GF-D8 (cell line): ENCODE data around the gene MMP28.

Experiments
- DNase-seq: peaks from one replicate; lab custom pipeline; 2025; lab: John Stamatoyannopoulos, UW

The MMP28 gene, protein sequence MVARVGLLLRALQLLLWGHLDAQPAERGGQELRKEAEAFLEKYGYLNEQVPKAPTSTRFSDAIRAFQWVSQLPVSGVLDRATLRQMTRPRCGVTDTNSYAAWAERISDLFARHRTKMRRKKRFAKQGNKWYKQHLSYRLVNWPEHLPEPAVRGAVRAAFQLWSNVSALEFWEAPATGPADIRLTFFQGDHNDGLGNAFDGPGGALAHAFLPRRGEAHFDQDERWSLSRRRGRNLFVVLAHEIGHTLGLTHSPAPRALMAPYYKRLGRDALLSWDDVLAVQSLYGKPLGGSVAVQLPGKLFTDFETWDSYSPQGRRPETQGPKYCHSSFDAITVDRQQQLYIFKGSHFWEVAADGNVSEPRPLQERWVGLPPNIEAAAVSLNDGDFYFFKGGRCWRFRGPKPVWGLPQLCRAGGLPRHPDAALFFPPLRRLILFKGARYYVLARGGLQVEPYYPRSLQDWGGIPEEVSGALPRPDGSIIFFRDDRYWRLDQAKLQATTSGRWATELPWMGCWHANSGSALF

DNA sequence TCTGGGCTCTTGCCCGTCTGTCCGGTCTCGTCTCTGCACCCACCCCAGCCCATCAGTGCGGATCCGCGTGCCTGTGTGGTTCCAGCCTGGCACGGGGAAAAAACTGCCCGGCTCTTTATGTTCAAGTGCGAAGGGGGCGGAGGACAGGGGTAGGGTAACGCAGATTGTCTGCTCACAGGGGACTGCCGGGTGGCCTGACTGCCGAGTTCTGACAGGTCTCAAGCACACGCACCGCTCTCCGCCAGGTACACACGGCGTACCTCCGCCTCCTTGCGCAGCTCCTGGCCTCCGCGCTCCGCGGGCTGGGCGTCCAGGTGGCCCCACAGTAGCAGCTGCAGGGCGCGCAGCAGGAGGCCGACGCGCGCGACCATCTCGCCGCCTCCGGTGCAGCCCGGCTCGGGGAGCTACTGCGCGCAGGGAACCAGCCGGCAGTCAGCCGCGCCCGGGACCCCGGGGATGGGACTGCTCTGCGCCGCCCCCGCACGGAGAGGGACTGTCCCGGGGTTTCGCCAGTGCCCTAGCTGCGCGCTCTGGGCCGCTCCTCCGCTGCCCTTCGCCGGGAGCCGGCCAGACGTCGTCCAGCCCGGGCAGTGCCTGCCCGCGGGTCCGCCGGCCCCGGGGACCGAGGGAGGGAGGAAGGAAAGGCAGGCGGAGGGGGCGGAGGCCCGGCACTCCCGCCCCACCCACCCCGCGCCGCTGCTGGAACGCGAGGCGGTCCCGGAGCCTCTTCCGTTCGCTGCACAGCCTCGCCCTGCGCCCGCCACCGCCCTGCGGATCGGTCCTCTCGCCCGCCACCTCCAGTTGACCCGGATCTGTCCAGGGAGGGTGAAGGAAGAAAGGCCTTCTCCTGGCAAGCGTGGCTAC, at the start of gene MMP28:
Gene MMP28, minus strand, starts transcription at position 635 of the 864 bp plus-strand sequence. Its CDS starts 264 bp downstream, at position 371.
- DNase-seq: no peak

DNA sequence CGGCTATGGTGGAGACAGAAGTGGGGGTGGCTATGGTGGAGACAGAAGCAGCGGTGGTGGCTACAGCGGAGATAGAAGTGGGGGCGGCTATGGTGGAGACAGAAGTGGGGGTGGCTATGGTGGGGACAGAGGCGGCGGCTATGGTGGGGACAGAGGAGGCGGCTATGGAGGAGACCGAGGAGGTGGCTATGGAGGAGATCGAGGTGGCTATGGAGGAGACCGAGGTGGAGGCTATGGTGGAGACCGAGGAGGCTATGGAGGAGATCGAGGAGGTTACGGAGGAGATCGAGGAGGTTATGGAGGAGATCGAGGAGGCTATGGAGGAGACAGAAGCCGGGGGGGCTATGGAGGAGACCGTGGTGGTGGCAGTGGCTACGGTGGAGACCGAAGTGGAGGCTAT, 49.1 kb upstream of the MMP28 start:
- DNase-seq: no peak

GRCh38 chr17:35843698-35844097, 48.3 kb upstream of the MMP28 start:
- no peak for DNase-seq

DNA sequence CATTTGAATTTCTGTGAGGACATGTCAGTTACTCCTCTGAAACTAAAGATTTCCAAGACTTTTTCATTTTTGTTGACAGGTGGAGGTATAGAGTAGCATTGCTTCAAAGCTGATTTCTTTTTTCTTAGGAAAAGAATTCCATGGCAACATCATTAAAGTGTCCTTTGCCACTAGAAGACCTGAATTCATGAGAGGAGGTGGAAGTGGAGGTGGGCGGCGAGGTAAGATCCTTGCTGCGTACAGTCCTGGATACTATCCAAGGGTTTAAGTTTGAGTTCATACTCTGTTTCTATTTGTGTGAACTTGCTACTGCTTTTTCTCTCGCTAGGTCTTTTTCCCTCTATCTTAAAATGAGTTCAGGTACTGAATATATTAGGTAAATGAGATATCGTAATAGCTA, 46.8 kb upstream of the MMP28 start:
- no peak for DNase-seq

DNA sequence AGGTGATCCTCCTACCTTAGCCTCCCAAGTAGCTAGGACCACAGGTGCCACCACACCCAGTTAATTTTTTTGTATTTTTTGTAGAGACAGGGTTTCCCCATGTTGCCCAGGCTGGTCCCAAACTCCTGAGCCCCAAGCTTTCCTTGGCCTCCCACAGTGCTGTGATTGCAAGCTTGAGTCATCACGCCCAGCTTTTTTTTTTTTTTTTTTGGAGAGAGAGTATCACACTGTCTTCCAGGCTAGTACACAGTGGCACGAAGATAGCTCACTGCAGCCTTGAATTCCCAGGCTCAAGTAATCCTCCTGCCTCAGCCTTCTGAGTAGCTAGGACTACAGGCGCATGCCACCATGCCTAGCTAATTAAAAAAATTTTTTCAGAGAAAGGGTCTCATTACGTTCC, 46.1 kb upstream of the MMP28 start:
- no peak for DNase-seq

DNA sequence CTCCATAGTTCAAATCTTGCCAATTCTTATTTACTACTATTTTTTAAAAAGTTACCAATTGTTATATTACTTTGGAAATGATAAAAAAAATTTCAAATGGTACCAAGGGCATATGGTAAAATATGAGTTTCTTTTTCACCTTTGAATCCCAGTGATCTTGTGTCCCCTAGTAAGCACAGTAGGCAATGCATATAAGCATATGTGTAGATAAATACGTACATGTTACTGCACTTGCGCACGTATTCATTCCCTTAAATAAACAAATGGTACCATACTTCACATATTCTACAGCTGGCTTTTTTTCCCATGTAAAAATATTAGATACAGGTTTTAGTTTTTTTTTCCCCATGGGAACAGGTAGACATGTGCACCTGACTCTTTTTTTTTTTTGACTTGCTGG, 45.7 kb upstream of the MMP28 start:
- DNase-seq: no peak

DNA sequence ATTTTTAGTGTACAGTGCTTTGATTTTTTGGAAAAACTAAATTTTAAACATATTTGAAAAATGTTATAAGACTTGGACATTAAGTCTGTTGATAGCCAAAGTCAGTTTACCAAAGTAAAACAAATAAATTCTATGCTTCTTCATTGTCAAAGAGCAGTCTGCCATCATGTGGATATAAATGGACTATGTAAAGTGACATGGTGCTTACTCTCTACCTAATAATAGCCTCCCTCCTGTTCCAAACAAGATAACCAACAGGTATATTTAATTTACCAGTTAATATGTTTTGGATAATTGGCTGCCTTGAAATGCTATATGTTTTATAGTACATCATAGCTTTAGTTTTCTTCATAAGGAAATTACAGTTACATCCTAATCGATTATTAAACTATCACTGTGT, 29.8 kb upstream of the MMP28 start:
- DNase-seq: no peak

GRCh38 chr17:35821308-35821707, 25.9 kb upstream of the MMP28 start:
- no peak for DNase-seq

- DNase-seq: no peak
Observed at GRCh38 chr17:35819455-35819854, 24.0 kb upstream of the MMP28 start.

GRCh38 chr17:35817196-35817595, 21.8 kb upstream of the MMP28 start:
- no peak for DNase-seq

DNA sequence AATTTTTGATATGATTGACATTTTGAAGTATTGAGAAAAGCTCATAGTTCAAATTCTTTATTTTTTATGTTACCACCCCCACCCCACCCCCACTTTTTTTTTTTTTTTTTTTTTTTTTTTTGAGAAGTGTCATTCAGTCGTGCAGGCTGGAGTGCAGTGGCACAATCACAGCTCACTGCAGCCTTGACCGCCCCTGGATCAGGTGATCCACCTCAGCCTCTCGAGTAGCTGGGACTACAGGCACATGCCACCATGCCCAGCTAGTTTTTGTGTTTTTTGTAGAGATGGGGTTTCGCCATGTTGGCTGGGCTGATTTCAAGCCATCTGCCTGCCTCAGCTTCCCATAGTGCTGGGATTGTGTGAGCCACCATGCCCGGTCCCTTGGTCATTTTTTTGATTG, 21.3 kb upstream of the MMP28 start:
- DNase-seq: no peak

DNA sequence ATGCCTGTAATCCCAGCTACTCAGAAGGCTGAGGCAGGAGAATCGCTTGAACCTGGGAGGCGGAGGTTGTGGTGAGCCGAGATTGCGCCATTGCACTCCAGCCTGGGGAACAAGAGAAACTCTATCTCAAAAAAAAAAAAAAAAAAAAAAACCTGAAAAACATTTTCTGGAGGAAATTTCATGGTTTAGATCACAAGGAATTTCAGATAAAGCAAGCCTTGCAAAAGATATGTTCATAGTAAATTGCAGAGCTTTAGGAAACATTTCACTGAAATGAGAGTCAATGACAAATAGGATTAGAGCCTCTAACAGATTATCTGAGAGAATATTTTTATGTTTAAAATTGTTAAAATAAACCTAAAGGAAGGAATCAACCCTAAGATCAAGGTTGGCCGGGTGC, 17.0 kb upstream of the MMP28 start:
- no peak for DNase-seq

DNA sequence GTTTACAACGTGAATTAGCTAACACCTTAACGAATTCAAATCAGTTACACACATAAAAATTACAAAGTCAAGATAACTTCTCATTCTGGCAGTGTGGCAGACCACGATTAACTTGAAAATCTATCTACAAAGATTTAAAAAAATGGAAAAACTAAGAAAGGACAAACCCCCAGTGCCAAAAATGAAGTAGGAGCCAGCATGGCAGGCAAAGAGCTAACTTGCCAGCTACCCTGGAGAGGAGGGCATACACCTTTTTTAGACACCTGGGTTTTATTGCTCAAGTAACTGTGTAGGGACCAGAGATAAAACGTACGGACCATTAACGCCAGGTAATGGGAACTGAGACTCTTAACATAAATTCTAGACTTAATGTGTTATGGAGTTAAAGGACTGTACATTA, 16.3 kb upstream of the MMP28 start:
- DNase-seq: no peak

DNA sequence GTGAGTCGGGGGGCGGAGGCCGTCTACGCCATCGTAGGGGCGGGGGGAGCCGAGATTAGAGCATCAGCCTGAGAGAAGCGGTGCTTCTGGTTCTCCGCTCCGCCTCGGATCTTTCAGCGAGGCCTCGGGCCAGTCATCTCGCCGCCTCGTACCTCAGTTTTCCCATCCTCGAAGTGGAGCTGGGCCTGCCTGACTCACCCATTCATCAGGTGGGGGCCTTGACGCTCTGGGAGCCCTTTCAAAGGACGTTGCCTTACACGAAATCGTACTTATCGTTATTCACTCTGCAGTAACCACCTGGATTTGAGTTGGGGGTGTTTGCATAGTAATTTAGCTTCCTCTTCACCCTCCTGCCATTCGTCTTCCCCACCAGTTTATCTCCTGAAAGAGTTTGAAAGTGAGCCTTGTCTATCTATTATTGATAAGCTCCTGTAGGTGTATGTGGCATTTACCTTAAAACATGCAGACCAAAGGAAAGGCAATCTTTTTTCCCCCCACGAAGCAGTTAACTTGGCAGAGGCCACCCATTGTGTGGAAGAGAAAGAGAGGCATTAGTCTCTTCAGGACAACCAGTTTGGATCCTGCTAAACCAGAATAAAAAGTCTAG, 14.5 kb upstream of the MMP28 start:
- no peak for DNase-seq

- DNase-seq: peak; percentile 79
Observed at GRCh38 chr17:35808962-35809854, 13.8 kb upstream of the MMP28 start, which contains the start of gene TAF15. TSS of gene TAF15 (plus strand) at chr17:35809484. CDS start at chr17:35809570, 86 bp downstream.

DNA sequence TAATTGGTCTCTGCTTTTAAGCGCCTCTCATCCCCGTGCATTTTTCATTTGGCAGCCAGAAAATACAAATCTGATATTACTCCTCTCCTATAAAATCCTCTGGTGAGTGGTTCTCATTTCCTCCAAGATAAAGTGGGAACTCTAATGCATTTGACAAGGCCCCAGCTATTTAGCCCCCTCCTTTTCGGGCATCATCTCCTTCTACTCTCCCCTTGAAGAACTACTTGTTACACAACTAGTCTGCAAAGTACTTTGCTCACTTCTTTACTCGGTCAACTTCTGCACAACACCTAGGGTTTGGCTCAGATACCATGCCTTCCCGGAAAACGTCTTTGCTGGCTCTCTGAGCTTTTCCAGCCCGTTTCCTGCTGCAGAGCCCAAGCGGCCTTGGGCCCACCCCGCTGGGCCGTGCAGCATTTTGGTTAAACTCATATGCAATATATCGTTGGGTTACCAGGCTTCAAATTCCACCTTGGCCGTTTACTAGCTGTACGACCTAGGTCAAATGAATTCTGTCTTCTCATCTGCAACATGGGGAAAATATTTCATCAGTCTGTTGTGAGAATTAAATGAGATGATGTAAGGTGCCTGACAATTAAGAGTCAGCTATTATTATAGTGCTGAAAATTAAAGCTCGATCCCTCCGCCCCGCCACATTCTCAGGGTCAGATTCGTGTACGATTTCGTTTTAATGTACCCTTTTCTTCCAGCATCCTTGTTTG, 13.0 kb upstream of the MMP28 start:
- no peak for DNase-seq

- DNase-seq: no peak
Observed at GRCh38 chr17:35807371-35808144, 12.1 kb upstream of the MMP28 start.

DNA sequence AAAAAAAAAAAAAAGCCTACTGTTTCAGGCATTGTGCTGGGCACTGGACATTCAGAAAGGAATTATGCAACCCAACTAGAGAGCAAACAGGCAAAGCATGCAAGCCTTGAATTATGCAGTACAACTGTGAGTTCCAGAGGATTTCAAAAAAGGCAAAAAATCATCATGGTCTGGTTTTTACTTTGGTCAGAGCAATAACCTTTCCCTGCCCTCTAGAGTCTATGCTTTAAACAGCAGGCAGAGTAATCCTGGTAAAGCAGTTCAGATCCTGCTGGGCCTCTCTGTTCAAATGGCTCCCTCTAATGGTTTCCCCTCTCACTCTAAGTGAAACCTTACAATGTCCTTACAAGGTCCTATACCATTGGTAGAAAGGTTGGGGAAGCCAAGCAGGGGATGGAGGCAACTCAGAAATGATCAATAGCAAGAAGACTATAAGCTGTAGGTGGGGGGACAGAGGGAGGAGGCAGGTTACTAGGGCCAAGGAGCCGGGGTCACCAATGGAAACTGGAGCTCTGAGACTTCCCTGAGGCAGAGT, 9.3 kb upstream of the MMP28 start:
- peak; percentile 61 for DNase-seq

DNA sequence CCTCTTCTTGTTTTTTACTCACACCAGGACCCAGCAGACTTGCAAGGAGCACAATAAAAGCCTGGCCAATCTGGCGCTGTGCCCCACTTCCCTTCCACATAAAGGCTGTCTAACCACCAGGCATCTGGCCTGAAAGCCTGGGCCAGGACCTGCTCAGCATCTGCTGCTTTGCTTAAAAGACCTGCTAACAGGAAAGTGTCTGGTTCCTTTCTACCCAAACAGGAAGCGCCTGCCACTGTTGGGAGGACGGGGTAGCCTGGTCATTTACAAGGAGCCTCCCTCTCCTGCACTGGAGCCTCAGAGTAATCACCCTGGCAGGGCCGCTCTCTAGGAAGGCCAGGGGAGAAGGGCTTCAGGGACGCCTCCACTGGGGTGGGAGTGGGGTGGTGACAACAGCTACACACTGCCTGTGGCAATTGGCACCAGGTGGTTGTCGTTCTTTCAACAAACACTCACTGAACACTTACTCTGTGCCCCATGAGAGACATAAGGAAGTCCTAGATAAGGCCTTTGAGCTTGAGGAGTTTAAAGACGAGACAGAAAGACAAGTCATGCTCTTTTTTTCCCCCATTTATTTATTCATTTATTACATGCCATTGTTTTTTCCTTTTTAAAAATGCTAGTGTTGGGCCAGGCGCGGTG, 6.3 kb upstream of the MMP28 start:
- peak; percentile 86 for DNase-seq
